HepG2 (cell line): ENCODE measurements around the gene C20orf96. TPM values are rescaled to one million over a fixed set of nuclear protein-coding genes. Genes with fewer than 3 reads are reported as not detected.

Experiments
- KLF6 ChIP-seq: IDR thresholded peaks from 2 replicates; pipeline ENCODE4 v1.8.0; 2016; ENCODE audit warnings: missing biosample characterization, missing genetic modification reagents
- NFE2L1 ChIP-seq: sonication (generic); formaldehyde crosslinking; IDR thresholded peaks from 2 replicates; pipeline ENCODE4 v1.4.0; 2020; ENCODE audit warnings: missing genetic modification reagents, mild to moderate bottlenecking, borderline replicate concordance
- NFIB ChIP-seq: sonication (generic); formaldehyde crosslinking; IDR thresholded peaks from 2 replicates; pipeline ENCODE4 v1.9.0; 2021; ENCODE audit warnings: missing genetic modification reagents, mild to moderate bottlenecking, borderline replicate concordance
- TAF1 ChIP-seq: sonication (generic); formaldehyde crosslinking; IDR thresholded peaks from 2 replicates; pipeline ENCODE4 v1.4.0; 2020; ENCODE audit warnings: missing genetic modification reagents
- TCF7L2 ChIP-seq: IDR thresholded peaks from 2 replicates; pipeline ENCODE4 v1.6.1; 2011; ENCODE audit warnings: mild to moderate bottlenecking, low read depth, low read length, moderate library complexity
- TEAD2 ChIP-seq: sonication (generic); formaldehyde crosslinking; IDR thresholded peaks from 2 replicates; pipeline ENCODE4 v1.9.0; 2021; ENCODE audit warnings: missing genetic modification reagents
- ZBTB7A ChIP-seq: sonication (generic); formaldehyde crosslinking; IDR thresholded peaks from 2 replicates; pipeline ENCODE4 v1.8.0; 2022; ENCODE audit warnings: mild to moderate bottlenecking, missing genetic modification reagents
- ZNF616 ChIP-seq: sonication (generic); formaldehyde crosslinking; IDR thresholded peaks from 2 replicates; pipeline ENCODE4 v1.5.0; 2020; ENCODE audit warnings: low read depth, mild to moderate bottlenecking, missing genetic modification reagents
- ZNF660 ChIP-seq: sonication (generic); formaldehyde crosslinking; IDR thresholded peaks from 2 replicates; pipeline ENCODE4 v1.5.1; 2020; ENCODE audit warnings: mild to moderate bottlenecking, low read depth, missing genetic modification reagents, borderline replicate concordance
- ZNF841 ChIP-seq: sonication (generic); formaldehyde crosslinking; IDR thresholded peaks from 2 replicates; pipeline ENCODE4 v1.8.1; 2023; ENCODE audit warnings: missing genetic modification reagents, borderline replicate concordance
- polyA plus RNA-seq, 8 experiments: library from polyadenylated mRNA; depleted of rRNA in 3 of 8; stranded (reverse) in 7 of 8; unstranded in 1 of 8; fragments of >200 nt; fragmentation: Illumina TruSeq in 4 of 8; extraction: Trizol in 4 of 8; gene quantifications; 2 replicates each; pipeline versions ENCODE4 v1.2.1 to v1.2.3, GENCODE V29; 2011 to 2016; ENCODE audit warnings: low read depth in 4 of 8, missing spikeins in 1 of 8, mixed read lengths in 1 of 8; ENCODE audit not compliant: insufficient read depth in 1 of 8
- total RNA-seq, 5 experiments: library from RNA; depleted of rRNA; stranded (reverse); fragments of >200 nt; fragmentation: Illumina TruSeq; extraction: Trizol; gene quantifications; 2 replicates each; pipeline ENCODE4 v1.2.3, GENCODE V29; 2016; ENCODE audit warnings: low read depth in 1 of 5
- TF ChIP-seq, protein P1 (sequence below): sonication (generic); formaldehyde crosslinking; IDR thresholded peaks from 2 replicates; pipeline ENCODE4 v1.4.0; 2020; ENCODE audit warnings: missing genetic modification reagents, borderline replicate concordance
- TF ChIP-seq, protein P2 (sequence below): sonication (generic); formaldehyde crosslinking; IDR thresholded peaks from 2 replicates; pipeline ENCODE4 v1.5.1; 2020; ENCODE audit warnings: missing genetic modification reagents, mild to moderate bottlenecking, borderline replicate concordance
- TF ChIP-seq, protein P3 (sequence below): sonication (generic); formaldehyde crosslinking; IDR thresholded peaks from 2 replicates; pipeline ENCODE4 v1.4.0; 2020; ENCODE audit warnings: missing genetic modification reagents
- TF ChIP-seq, protein P4 (sequence below), 2 experiments: sonication (generic) in 1 of 2; formaldehyde crosslinking in 1 of 2; IDR thresholded peaks; 2 replicates each; pipeline versions ENCODE4 v1.5.1 to v1.6.1; 2011 to 2020; ENCODE audit warnings: borderline replicate concordance in 1 of 2, low read depth in 1 of 2, low read length in 1 of 2, mild to moderate bottlenecking in 1 of 2, missing genetic modification reagents in 1 of 2, moderate library complexity in 1 of 2

C20orf96 gene
- total and polyA plus RNA-seq, 2 of the 13 experiments (the other 11 are each of a cell fraction or from before 2014, with no cell fraction given): 3.8 to 20.6 TPM

DNA sequence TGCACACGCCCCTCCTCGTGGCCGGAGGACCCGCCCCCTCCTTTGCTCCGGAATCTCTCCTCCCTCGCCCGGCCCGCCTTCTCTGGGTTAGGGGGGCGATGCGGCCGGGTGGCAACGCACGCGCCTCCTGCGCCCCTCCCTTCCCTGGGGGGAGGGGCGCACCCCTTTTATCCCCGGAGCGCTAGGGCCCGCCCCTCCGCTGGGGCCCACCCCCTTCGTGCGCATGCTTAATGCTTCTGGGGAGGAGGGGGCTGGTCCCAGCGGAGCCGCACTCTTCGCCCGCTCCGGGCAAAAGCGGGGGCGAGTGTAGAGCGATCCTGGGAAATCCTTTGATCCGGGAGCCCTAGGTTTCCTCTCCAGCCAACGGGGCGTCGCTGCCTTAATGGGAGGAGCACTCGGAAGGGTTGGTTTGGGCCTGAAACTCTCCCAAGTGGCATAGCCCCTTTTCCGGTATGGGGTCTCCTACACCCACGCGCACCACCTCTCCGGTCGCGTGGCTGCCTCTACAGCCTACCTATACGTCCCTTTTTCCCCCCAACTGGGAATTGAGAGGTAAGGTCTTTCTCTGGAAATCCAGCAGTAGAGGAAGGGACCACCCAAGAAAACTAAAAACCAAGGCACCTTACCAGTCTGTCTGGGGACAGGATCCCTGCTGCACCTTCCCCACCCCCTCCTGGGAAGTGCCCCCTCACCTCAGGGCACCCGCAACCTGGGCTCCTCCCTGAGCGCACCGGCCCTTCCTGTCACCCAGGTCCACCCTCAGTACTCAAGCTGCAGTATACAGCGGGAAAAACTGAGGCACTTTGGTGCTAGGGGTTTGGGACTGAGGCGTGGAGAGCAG is 36.9 kb upstream of the C20orf96 start (continued):
- TF ChIP-seq TCF7L2 (no peak), ZNF616 (no peak; the same call in 1 of the 2 replicates), ZBTB7A (CRISPR knock-in tag) (no peak; the same call in none of the 2 replicates), TAF1 (CRISPR knock-in tag) (no peak; the same call in 1 of the 2 replicates), ZNF841 (CRISPR knock-in tag) (no peak), TEAD2 (no peak), NFIB (CRISPR knock-in tag) (no peak), ZNF660 (CRISPR knock-in tag) (no peak), KLF6 (CRISPR knock-in tag) (peak; percentile 45; the same call in 1 of the 2 replicates), NFE2L1 (CRISPR knock-in tag) (no peak)
- TF ChIP-seq, protein P1, sequence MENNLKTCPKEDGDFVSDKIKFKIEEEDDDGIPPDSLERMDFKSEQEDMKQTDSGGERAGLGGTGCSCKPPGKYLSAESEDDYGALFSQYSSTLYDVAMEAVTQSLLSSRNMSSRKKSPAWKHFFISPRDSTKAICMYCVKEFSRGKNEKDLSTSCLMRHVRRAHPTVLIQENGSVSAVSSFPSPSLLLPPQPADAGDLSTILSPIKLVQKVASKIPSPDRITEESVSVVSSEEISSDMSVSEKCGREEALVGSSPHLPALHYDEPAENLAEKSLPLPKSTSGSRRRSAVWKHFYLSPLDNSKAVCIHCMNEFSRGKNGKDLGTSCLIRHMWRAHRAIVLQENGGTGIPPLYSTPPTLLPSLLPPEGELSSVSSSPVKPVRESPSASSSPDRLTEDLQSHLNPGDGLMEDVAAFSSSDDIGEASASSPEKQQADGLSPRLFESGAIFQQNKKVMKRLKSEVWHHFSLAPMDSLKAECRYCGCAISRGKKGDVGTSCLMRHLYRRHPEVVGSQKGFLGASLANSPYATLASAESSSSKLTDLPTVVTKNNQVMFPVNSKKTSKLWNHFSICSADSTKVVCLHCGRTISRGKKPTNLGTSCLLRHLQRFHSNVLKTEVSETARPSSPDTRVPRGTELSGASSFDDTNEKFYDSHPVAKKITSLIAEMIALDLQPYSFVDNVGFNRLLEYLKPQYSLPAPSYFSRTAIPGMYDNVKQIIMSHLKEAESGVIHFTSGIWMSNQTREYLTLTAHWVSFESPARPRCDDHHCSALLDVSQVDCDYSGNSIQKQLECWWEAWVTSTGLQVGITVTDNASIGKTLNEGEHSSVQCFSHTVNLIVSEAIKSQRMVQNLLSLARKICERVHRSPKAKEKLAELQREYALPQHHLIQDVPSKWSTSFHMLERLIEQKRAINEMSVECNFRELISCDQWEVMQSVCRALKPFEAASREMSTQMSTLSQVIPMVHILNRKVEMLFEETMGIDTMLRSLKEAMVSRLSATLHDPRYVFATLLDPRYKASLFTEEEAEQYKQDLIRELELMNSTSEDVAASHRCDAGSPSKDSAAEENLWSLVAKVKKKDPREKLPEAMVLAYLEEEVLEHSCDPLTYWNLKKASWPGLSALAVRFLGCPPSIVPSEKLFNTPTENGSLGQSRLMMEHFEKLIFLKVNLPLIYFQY (CRISPR knock-in tag): peak; percentile 37; the same call in 1 of the 2 replicates
- TF ChIP-seq, protein P2, sequence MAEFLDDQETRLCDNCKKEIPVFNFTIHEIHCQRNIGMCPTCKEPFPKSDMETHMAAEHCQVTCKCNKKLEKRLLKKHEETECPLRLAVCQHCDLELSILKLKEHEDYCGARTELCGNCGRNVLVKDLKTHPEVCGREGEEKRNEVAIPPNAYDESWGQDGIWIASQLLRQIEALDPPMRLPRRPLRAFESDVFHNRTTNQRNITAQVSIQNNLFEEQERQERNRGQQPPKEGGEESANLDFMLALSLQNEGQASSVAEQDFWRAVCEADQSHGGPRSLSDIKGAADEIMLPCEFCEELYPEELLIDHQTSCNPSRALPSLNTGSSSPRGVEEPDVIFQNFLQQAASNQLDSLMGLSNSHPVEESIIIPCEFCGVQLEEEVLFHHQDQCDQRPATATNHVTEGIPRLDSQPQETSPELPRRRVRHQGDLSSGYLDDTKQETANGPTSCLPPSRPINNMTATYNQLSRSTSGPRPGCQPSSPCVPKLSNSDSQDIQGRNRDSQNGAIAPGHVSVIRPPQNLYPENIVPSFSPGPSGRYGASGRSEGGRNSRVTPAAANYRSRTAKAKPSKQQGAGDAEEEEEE: no peak
- TF ChIP-seq, protein P3, sequence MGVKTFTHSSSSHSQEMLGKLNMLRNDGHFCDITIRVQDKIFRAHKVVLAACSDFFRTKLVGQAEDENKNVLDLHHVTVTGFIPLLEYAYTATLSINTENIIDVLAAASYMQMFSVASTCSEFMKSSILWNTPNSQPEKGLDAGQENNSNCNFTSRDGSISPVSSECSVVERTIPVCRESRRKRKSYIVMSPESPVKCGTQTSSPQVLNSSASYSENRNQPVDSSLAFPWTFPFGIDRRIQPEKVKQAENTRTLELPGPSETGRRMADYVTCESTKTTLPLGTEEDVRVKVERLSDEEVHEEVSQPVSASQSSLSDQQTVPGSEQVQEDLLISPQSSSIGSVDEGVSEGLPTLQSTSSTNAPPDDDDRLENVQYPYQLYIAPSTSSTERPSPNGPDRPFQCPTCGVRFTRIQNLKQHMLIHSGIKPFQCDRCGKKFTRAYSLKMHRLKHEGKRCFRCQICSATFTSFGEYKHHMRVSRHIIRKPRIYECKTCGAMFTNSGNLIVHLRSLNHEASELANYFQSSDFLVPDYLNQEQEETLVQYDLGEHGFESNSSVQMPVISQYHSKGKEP: no peak
- TF ChIP-seq, protein P4, sequence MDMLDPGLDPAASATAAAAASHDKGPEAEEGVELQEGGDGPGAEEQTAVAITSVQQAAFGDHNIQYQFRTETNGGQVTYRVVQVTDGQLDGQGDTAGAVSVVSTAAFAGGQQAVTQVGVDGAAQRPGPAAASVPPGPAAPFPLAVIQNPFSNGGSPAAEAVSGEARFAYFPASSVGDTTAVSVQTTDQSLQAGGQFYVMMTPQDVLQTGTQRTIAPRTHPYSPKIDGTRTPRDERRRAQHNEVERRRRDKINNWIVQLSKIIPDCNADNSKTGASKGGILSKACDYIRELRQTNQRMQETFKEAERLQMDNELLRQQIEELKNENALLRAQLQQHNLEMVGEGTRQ (IDR thresholded peaks at IDR 0.05; ENCODE audit: low read depth, low read length): no peak
- TF ChIP-seq, protein P4 (CRISPR knock-in tag; IDR thresholded peaks at IDR 0.05; ENCODE audit: borderline replicate concordance): no peak; the same call in 1 of the 2 replicates
